SK-N-SH (cell line): ENCODE measurements around the gene GLIS2. TPM values are rescaled to one million over a fixed set of nuclear protein-coding genes. Genes with fewer than 3 reads are reported as not detected.

Experiments used
- CTCF ChIA-PET: fragments of 300-600, 350-600 bp; formaldehyde crosslinking; extraction: SDS; loops from one replicate; lab custom pipeline; 2021; lab: Yijun Ruan, JAX
- POLR2A ChIA-PET: fragments of 350-600 bp; sonication (Branson Sonifier 250); formaldehyde crosslinking; extraction: SDS; loops from one replicate; lab custom pipeline; 2020; ENCODE audit warnings: antibody characterized with exemption, inconsistent platforms; lab: Yijun Ruan, JAX
- DNase-seq: peaks from one replicate; pipeline ENCODE4 v3.0.0; 2012
- H2AFZ ChIP-seq: fragments of 200-600 bp; sonication (generic); 2 replicates; pipeline ENCODE4 v1.8.1; 2016; ENCODE audit warnings: antibody characterized with exemption, mild to moderate bottlenecking, low read depth
- H3F3A ChIP-seq: fragments of 200-600 bp; sonication (generic); replicated peaks from 2 replicates; pipeline ENCODE3; 2016; ENCODE audit warnings: antibody characterized with exemption, mild to moderate bottlenecking; ENCODE audit not compliant: insufficient read depth
- H3K27ac ChIP-seq, 2 experiments: fragments of 200-500 bp in 1 of 2; fragments of 200-600 bp in 1 of 2; sonication (Bioruptor generic) in 1 of 2; sonication (generic), shearing (Covaris generic) in 1 of 2; 2 replicates each; pipeline versions ENCODE4 v1.5.1 to v1.6.1; 2014 to 2016; ENCODE audit warnings: low read depth in 2 of 2, inconsistent platforms in 1 of 2, low read length in 1 of 2, mild to moderate bottlenecking in 1 of 2, mixed read lengths in 1 of 2
- H3K27me3 ChIP-seq: fragments of 200-600 bp; sonication (generic), shearing (Covaris generic); 2 replicates; pipeline ENCODE4 v1.6.1; 2016; ENCODE audit warnings: mixed run types; ENCODE audit not compliant: insufficient read depth
- H3K36me3 ChIP-seq, 2 experiments: fragments of 200-500 bp in 1 of 2; fragments of 200-600 bp in 1 of 2; sonication (Bioruptor generic) in 1 of 2; sonication (generic) in 1 of 2; replicated peaks in 1 of 2; 2 replicates each; pipeline versions ENCODE3 to v1.5.1; 2014 to 2016; ENCODE audit warnings: low read length in 1 of 2, mild to moderate bottlenecking in 1 of 2; ENCODE audit not compliant: insufficient read depth in 2 of 2, control insufficient read depth in 1 of 2
- H3K4me1 ChIP-seq, 2 experiments: fragments of 200-500 bp in 1 of 2; fragments of 200-600 bp in 1 of 2; sonication (Bioruptor generic) in 1 of 2; sonication (generic), shearing (Covaris generic) in 1 of 2; 2 replicates each; pipeline versions ENCODE4 v1.5.1 to v1.6.1; 2014 to 2016; ENCODE audit warnings: low read depth in 1 of 2, low read length in 1 of 2, mixed run types in 1 of 2; ENCODE audit not compliant: insufficient read depth in 2 of 2, control insufficient read depth in 1 of 2
- H3K4me2 ChIP-seq: fragments of 200-600 bp; sonication (generic), shearing (Covaris generic); 2 replicates; pipeline ENCODE4 v1.6.1; 2017; ENCODE audit warnings: mixed run types
- H3K4me3 ChIP-seq, 2 experiments: fragments of 200-500 bp in 1 of 2; fragments of 200-600 bp in 1 of 2; sonication (Bioruptor generic) in 1 of 2; sonication (generic), shearing (Covaris generic) in 1 of 2; 2 replicates each; pipeline versions ENCODE4 v1.5.1 to v1.8.1; 2014 to 2016; ENCODE audit warnings: low read depth in 2 of 2, inconsistent platforms in 1 of 2, low read length in 1 of 2, mild to moderate bottlenecking in 1 of 2, mixed read lengths in 1 of 2, moderate library complexity in 1 of 2
- H3K79me2 ChIP-seq: fragments of 200-600 bp; sonication (generic); 2 replicates; pipeline ENCODE4 v1.8.1; 2017; ENCODE audit warnings: mild to moderate bottlenecking; ENCODE audit not compliant: insufficient read depth
- H3K9ac ChIP-seq: fragments of 200-600 bp; sonication (generic); 2 replicates; pipeline ENCODE4 v1.6.1; 2017; ENCODE audit warnings: mixed run types
- H3K9me2 ChIP-seq: fragments of 200-600 bp; sonication (generic); 2 replicates; pipeline ENCODE4 v1.6.1; 2017; ENCODE audit warnings: mixed run types
- H3K9me3 ChIP-seq: fragments of 200-600 bp; sonication (generic); 2 replicates; pipeline ENCODE4 v1.6.1; 2017; ENCODE audit warnings: mixed run types, mild to moderate bottlenecking, moderate library complexity
- H4K20me1 ChIP-seq: fragments of 200-600 bp; sonication (generic); 2 replicates; pipeline ENCODE4 v1.6.1; 2017; ENCODE audit warnings: mild to moderate bottlenecking, mixed run types; ENCODE audit not compliant: insufficient read depth
- CHD2 ChIP-seq: fragments of 150-350 bp; IDR thresholded peaks from 2 replicates; pipeline ENCODE4 v1.6.1; 2018; ENCODE audit warnings: low read length; ENCODE audit not compliant: partially characterized antibody
- EP300 ChIP-seq, 2 experiments: IDR thresholded peaks; 2 replicates each; pipeline versions ENCODE4 v1.4.0 to v1.6.1; 2012; ENCODE audit warnings: borderline replicate concordance in 1 of 2, low read depth in 1 of 2, low read length in 1 of 2
- GATA2 ChIP-seq: sonication (generic); formaldehyde crosslinking; IDR thresholded peaks from 2 replicates; pipeline ENCODE4 v1.5.0; 2020; ENCODE audit warnings: mild to moderate bottlenecking, missing genetic modification reagents
- IRF3 ChIP-seq: fragments of 150-350 bp; IDR thresholded peaks from 2 replicates; pipeline ENCODE4 v1.6.1; 2016; ENCODE audit warnings: mild to moderate bottlenecking, low read depth, low read length
- MEF2A ChIP-seq: IDR thresholded peaks from 2 replicates; pipeline ENCODE4 v1.4.0; 2012; ENCODE audit warnings: low read depth, borderline replicate concordance
- NRF1 ChIP-seq: IDR thresholded peaks from 2 replicates; pipeline ENCODE4 v1.6.1; 2012; ENCODE audit warnings: low read depth, mild to moderate bottlenecking, low read length
- RAD21 ChIP-seq: IDR thresholded peaks from 2 replicates; pipeline ENCODE4 v1.6.1; 2012; ENCODE audit warnings: mild to moderate bottlenecking, low read length
- RCOR1 ChIP-seq: fragments of 150-350 bp; IDR thresholded peaks from 2 replicates; pipeline ENCODE4 v1.6.1; 2017; ENCODE audit warnings: antibody characterized with exemption, low read length
- SIN3A ChIP-seq: IDR thresholded peaks from 2 replicates; pipeline ENCODE4 v1.6.1; 2012; ENCODE audit warnings: low read depth, mild to moderate bottlenecking, low read length, moderate library complexity, borderline replicate concordance
- SMC3 ChIP-seq: IDR thresholded peaks from 2 replicates; pipeline ENCODE4 v1.6.1; 2012; ENCODE audit warnings: low read depth, low read length, improper control_type of control experiment
- YY1 ChIP-seq: IDR thresholded peaks from 2 replicates; pipeline ENCODE4 v1.4.0; 2012; ENCODE audit warnings: low read depth, mild to moderate bottlenecking
- ZBTB33 ChIP-seq: IDR thresholded peaks from 2 replicates; pipeline ENCODE4 v1.4.0; 2012; ENCODE audit warnings: low read depth, borderline replicate concordance
- WGBS: methylation state at CpG from one replicate; pipeline ENCODE4 v1.1.6; 2017; ENCODE audit warnings: low lambda C conversion rate; 5-methylcytosine and 5-hydroxymethylcytosine counted together
- polyA plus RNA-seq, 3 experiments: library from polyadenylated mRNA; depleted of rRNA; stranded (reverse); fragments of >200 nt; gene quantifications; 2 replicates each; pipeline ENCODE4 v1.2.3, GENCODE V29; 2012

GLIS2 gene
- polyA plus RNA-seq, 1 of the 3 experiments (the other 2 are of a cell fraction) = 6.5 TPM

GRCh38 chr16:4360538-4361021, 44.7 kb downstream of the GLIS2 start (continued):
- TF ChIP-seq ZBTB33 (no peak), GATA2 (no peak), MEF2A (no peak), RAD21 (no peak), SIN3A (no peak)

GRCh38 chr16:4361033-4361943, 45.4 kb downstream of the GLIS2 start:
- Histone ChIP-seq H3K27ac (no peak overlapping the region), H3K4me3 (no peak overlapping the region), H3K9me2 (no peaks in the 10 kb centered on the region), H3K36me3 (peaks cover 0 to 2% of the 10 kb centered on the region in 2 experiments), H3K4me1 (peaks cover 0 to 10% of the 10 kb centered on the region in 2 experiments; a peak in 1 of 4 replicates), H3K4me2 (no peak overlapping the region), H3K9me3 (no peaks in the 10 kb centered on the region), H3K9ac (no peak overlapping the region), H3K27me3 (no peaks in the 10 kb centered on the region), H3K79me2 (no peaks in the 10 kb centered on the region), H4K20me1 (no peaks in the 10 kb centered on the region), H2AFZ (no peak overlapping the region), H3F3A (peaks cover 6% of the 10 kb centered on the region)
- no peak for DNase-seq
- WGBS = 95% methylated on average over 14 of the region's 28 CpGs
- ChIA-PET CTCF (interaction anchor here (1.0 to 5.6 kb wide), 6 partner anchors 20 to 108 kb away, joined by 3 to 299 read pairs (median 26); no protein-coding TSS in a partner anchor), POLR2A (interaction anchor here (0.7 to 1.2 kb wide), 2 partner anchors 31 to 49 kb away, joined by 3 to 4 read pairs; no protein-coding TSS in a partner anchor)
- TF ChIP-seq RCOR1 (no peak), MEF2A (no peak), YY1 (no peak), NRF1 (no peak), IRF3 (no peak)

- no peaks in the 10 kb centered on the region for H3K9me2 ChIP-seq
- no peak overlapping the region for H3K27ac ChIP-seq
- TF ChIP-seq SMC3 (no peak), EP300 (IDR thresholded peaks at IDR 0.05; ENCODE audit: borderline replicate concordance in 1 of 2, low read depth in 1 of 2, low read length in 1 of 2) (no peak), ZBTB33 (no peak), CHD2 (no peak)
- no peaks in the 10 kb centered on the region for H3K36me3 ChIP-seq
- no peaks in the 10 kb centered on the region for H3K79me2 ChIP-seq
- H3K9ac ChIP-seq = no peak overlapping the region
- peaks cover 0 to 10% of the 10 kb centered on the region in 2 experiments; a peak in 1 of 4 replicates for H3K4me1 ChIP-seq
- no peaks in the 10 kb centered on the region for H3K9me3 ChIP-seq
- H3F3A ChIP-seq = peaks cover 6% of the 10 kb centered on the region
- WGBS = 93% methylated on average over 11 of the region's 12 CpGs
- ChIA-PET POLR2A (interaction anchor here (0.7 to 1.2 kb wide), 2 partner anchors 31 to 49 kb away, joined by 3 to 4 read pairs; no protein-coding TSS in a partner anchor), CTCF (interaction anchor here (1.0 to 5.6 kb wide), 5 partner anchors 19 to 73 kb away, joined by 3 to 299 read pairs (median 49); no protein-coding TSS in a partner anchor)
- H2AFZ ChIP-seq = no peak overlapping the region
- H4K20me1 ChIP-seq = no peaks in the 10 kb centered on the region
- no peak overlapping the region for H3K4me2 ChIP-seq
- H3K27me3 ChIP-seq = no peaks in the 10 kb centered on the region
- no peak for DNase-seq
- no peak overlapping the region for H3K4me3 ChIP-seq
Measured at GRCh38 chr16:4361944-4362311, 46.1 kb downstream of the GLIS2 start.
